ENCODE results near the gene LYZL1.

DNA sequence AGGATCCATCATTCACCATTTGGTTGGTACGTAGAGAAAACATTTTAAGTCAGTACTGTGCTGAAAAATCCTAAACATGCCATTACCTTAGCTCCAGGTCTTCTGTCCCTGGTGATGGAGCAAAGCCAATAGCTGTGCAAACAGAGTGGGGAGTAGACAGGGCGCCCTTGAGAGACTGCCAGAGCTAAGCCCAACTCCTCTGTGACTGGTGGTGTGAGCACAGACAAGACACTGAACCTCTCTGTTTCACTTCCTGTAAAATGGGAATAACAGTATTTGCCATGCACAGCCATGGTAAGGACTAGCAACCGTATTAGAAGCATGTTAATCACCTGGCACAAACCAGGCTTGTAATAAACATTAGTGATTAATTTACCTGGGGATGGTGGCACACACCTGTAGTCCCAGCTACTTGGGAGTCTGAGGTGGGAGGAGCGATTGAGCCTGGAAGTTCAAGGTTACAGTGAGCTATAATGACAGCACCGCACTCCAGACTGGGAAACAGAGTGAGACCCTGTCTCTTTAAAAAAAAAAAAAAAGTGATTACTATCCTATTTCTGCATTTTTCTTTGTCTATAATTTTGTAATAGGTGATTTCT lies 28.7 kb downstream of the LYZL1 start:
- TF ChIP-seq TEAD4 (CRISPR knock-in tag; IDR thresholded peaks at IDR 0.05) (no peak), SOX15 (CRISPR knock-in tag; IDR thresholded peaks at IDR 0.05) (no peak), ZNF396 (CRISPR knock-in tag; IDR thresholded peaks at IDR 0.05; ENCODE audit: borderline replicate concordance) (no peak), ZBTB21 (CRISPR knock-in tag; IDR thresholded peaks at IDR 0.05; ENCODE audit: borderline replicate concordance) (no peak), TCF7 (CRISPR knock-in tag; IDR thresholded peaks at IDR 0.05; ENCODE audit: low read depth) (no peak), FOXP1 (CRISPR knock-in tag; IDR thresholded peaks at IDR 0.05; ENCODE audit: borderline replicate concordance) (no peak), MXD4 (CRISPR knock-in tag; IDR thresholded peaks at IDR 0.05; ENCODE audit: borderline replicate concordance) (no peak), SMAD3 (CRISPR knock-in tag; IDR thresholded peaks at IDR 0.05; ENCODE audit: borderline replicate concordance) (no peak), ESRRA (CRISPR knock-in tag; IDR thresholded peaks at IDR 0.05; ENCODE audit: borderline replicate concordance) (no peak), NR2C2 (CRISPR knock-in tag; IDR thresholded peaks at IDR 0.05) (no peak)
- TF ChIP-seq, protein P1, sequence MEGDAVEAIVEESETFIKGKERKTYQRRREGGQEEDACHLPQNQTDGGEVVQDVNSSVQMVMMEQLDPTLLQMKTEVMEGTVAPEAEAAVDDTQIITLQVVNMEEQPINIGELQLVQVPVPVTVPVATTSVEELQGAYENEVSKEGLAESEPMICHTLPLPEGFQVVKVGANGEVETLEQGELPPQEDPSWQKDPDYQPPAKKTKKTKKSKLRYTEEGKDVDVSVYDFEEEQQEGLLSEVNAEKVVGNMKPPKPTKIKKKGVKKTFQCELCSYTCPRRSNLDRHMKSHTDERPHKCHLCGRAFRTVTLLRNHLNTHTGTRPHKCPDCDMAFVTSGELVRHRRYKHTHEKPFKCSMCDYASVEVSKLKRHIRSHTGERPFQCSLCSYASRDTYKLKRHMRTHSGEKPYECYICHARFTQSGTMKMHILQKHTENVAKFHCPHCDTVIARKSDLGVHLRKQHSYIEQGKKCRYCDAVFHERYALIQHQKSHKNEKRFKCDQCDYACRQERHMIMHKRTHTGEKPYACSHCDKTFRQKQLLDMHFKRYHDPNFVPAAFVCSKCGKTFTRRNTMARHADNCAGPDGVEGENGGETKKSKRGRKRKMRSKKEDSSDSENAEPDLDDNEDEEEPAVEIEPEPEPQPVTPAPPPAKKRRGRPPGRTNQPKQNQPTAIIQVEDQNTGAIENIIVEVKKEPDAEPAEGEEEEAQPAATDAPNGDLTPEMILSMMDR (IDR thresholded peaks at IDR 0.05) = no peak
- TF ChIP-seq, protein P2, sequence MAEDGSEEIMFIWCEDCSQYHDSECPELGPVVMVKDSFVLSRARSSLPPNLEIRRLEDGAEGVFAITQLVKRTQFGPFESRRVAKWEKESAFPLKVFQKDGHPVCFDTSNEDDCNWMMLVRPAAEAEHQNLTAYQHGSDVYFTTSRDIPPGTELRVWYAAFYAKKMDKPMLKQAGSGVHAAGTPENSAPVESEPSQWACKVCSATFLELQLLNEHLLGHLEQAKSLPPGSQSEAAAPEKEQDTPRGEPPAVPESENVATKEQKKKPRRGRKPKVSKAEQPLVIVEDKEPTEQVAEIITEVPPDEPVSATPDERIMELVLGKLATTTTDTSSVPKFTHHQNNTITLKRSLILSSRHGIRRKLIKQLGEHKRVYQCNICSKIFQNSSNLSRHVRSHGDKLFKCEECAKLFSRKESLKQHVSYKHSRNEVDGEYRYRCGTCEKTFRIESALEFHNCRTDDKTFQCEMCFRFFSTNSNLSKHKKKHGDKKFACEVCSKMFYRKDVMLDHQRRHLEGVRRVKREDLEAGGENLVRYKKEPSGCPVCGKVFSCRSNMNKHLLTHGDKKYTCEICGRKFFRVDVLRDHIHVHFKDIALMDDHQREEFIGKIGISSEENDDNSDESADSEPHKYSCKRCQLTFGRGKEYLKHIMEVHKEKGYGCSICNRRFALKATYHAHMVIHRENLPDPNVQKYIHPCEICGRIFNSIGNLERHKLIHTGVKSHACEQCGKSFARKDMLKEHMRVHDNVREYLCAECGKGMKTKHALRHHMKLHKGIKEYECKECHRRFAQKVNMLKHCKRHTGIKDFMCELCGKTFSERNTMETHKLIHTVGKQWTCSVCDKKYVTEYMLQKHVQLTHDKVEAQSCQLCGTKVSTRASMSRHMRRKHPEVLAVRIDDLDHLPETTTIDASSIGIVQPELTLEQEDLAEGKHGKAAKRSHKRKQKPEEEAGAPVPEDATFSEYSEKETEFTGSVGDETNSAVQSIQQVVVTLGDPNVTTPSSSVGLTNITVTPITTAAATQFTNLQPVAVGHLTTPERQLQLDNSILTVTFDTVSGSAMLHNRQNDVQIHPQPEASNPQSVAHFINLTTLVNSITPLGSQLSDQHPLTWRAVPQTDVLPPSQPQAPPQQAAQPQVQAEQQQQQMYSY (CRISPR knock-in tag; IDR thresholded peaks at IDR 0.05) = no peak
- TF ChIP-seq, protein P3, sequence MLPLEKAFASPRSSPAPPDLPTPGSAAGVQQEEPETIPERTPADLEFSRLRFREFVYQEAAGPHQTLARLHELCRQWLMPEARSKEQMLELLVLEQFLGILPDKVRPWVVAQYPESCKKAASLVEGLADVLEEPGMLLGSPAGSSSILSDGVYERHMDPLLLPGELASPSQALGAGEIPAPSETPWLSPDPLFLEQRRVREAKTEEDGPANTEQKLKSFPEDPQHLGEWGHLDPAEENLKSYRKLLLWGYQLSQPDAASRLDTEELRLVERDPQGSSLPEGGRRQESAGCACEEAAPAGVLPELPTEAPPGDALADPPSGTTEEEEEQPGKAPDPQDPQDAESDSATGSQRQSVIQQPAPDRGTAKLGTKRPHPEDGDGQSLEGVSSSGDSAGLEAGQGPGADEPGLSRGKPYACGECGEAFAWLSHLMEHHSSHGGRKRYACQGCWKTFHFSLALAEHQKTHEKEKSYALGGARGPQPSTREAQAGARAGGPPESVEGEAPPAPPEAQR (CRISPR knock-in tag; IDR thresholded peaks at IDR 0.05) = no peak
- TF ChIP-seq, protein P4, sequence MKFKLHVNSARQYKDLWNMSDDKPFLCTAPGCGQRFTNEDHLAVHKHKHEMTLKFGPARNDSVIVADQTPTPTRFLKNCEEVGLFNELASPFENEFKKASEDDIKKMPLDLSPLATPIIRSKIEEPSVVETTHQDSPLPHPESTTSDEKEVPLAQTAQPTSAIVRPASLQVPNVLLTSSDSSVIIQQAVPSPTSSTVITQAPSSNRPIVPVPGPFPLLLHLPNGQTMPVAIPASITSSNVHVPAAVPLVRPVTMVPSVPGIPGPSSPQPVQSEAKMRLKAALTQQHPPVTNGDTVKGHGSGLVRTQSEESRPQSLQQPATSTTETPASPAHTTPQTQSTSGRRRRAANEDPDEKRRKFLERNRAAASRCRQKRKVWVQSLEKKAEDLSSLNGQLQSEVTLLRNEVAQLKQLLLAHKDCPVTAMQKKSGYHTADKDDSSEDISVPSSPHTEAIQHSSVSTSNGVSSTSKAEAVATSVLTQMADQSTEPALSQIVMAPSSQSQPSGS (CRISPR knock-in tag; IDR thresholded peaks at IDR 0.05; ENCODE audit: borderline replicate concordance, low read depth) = no peak
